GM12878 (cell line): Measurements from ENCODE around the gene SLC35F3. TPM values are rescaled to one million over a fixed set of nuclear protein-coding genes. Genes with fewer than 3 reads are reported as not detected.
A peak's percentile ranks its signal among the peaks of the same experiment; 100 is the strongest.

ENCODE experiments used
- ATAC-seq: fragments of 200-7000 bp; cut with Tn5 transposase; 3 replicates; pipeline ENCODE4 v1.9.1; 2020; ENCODE audit warnings: mild to moderate bottlenecking, moderate library complexity
- BruUV-seq: library from RNA; stranded (reverse); fragments of 400-500 nt; replicated peaks from 2 replicates; lab custom pipeline; 2021; lab: Mats Ljungman, UMichigan
- CTCF ChIA-PET: fragments of 300-600 bp; sonication (Branson Sonifier 250); formaldehyde crosslinking; extraction: SDS; loops from one replicate; lab custom pipeline; 2021; ENCODE audit warnings: inconsistent platforms; lab: Yijun Ruan, JAX
- POLR2A ChIA-PET: fragments of 350-600 bp; formaldehyde crosslinking; extraction: SDS; loops from one replicate; lab custom pipeline; 2021; ENCODE audit warnings: inconsistent platforms; lab: Charles Lee
- RAD21 ChIA-PET: fragments of 300-600 bp; sonication (Branson Sonifier 250); formaldehyde crosslinking; loops from one replicate; lab custom pipeline; 2023; ENCODE audit warnings: antibody characterized with exemption; ENCODE audit not compliant: unreplicated experiment; lab: Charles Lee
- SMC1A ChIA-PET: fragments of 300-600 bp; sonication (Branson Sonifier 250); formaldehyde crosslinking; loops from one replicate; lab custom pipeline; 2023; ENCODE audit not compliant: unreplicated experiment, uncharacterized antibody; lab: Charles Lee
- DNase-seq: peaks from one replicate; pipeline ENCODE4 v3.0.0-alpha.2; 2011; ENCODE audit warnings: low read depth, low spot score
- FAIRE-seq: peaks from 3 replicates; lab custom pipeline; 2011; peaks lifted over from hg19 to GRCh38; lab: Jason Lieb, UNC
- H2AFZ ChIP-seq: 2 replicates; pipeline ENCODE4 v1.6.0; 2011; ENCODE audit warnings: low read depth, low read length, control low read depth; ENCODE audit not compliant: control insufficient read depth
- H3K27ac ChIP-seq: 2 replicates; pipeline ENCODE4 v1.5.1; 2011; ENCODE audit warnings: control low read depth; ENCODE audit not compliant: control insufficient read depth, insufficient read depth
- H3K27me3 ChIP-seq, 2 experiments: replicated peaks in 1 of 2; 2 replicates each; pipeline versions ENCODE4 v1.6.0 to v1.6.1; 2011; ENCODE audit warnings: low read length in 1 of 2; ENCODE audit not compliant: control insufficient read depth in 2 of 2, insufficient read depth in 2 of 2
- H3K36me3 ChIP-seq, 2 experiments: 2 replicates each; pipeline ENCODE4 v1.5.1; 2011; ENCODE audit warnings: low read length in 1 of 2; ENCODE audit not compliant: control insufficient read depth in 2 of 2, insufficient read depth in 2 of 2
- H3K4me1 ChIP-seq: 2 replicates; pipeline ENCODE4 v1.6.1; 2011; ENCODE audit warnings: mild to moderate bottlenecking, low read length, moderate library complexity, mixed read lengths; ENCODE audit not compliant: control insufficient read depth, insufficient read depth
- H3K4me2 ChIP-seq: 2 replicates; pipeline ENCODE4 v1.6.0; 2011; ENCODE audit warnings: control low read depth; ENCODE audit not compliant: control insufficient read depth, insufficient read depth
- H3K4me3 ChIP-seq: fragments of 200-600 bp; sonication (generic); 2 replicates; pipeline ENCODE4 v1.5.1; 2016
- H3K79me2 ChIP-seq: 2 replicates; pipeline ENCODE4 v1.6.0; 2011; ENCODE audit warnings: low read length; ENCODE audit not compliant: control insufficient read depth, insufficient read depth
- H3K9ac ChIP-seq: 2 replicates; pipeline ENCODE4 v1.8.0; 2011; ENCODE audit warnings: low read length, control low read depth, mixed read lengths; ENCODE audit not compliant: control insufficient read depth, insufficient read depth
- H3K9me3 ChIP-seq: replicated peaks from 3 replicates; pipeline ENCODE4 v1.5.1; 2011; ENCODE audit warnings: mild to moderate bottlenecking, low read length; ENCODE audit not compliant: control insufficient read depth, insufficient read depth
- H4K20me1 ChIP-seq: 2 replicates; pipeline ENCODE4 v1.6.0; 2011; ENCODE audit not compliant: control insufficient read depth, insufficient read depth
- BCL11A ChIP-seq: IDR thresholded peaks from 2 replicates; pipeline ENCODE4 v1.6.1; 2011; ENCODE audit warnings: low read depth, low read length
- DPF2 ChIP-seq: fragments of 450-650 bp; IDR thresholded peaks from 2 replicates; pipeline ENCODE4 v1.6.1; 2017; ENCODE audit warnings: mild to moderate bottlenecking
- EP300 ChIP-seq, 2 experiments: fragments of 150-350 bp in 1 of 2; IDR thresholded peaks; 2 replicates each; pipeline ENCODE4 v1.6.1; 2011 to 2012; ENCODE audit warnings: low read depth in 2 of 2, low read length in 2 of 2, borderline replicate concordance in 1 of 2, improper control_type of control experiment in 1 of 2, inconsistent platforms in 1 of 2; ENCODE audit not compliant: control insufficient read depth in 1 of 2
- IKZF1 ChIP-seq: fragments of 450-650 bp; conservative IDR thresholded peaks from 2 replicates; pipeline ENCODE4 v1.6.1; 2017; ENCODE audit warnings: antibody characterized with exemption, mild to moderate bottlenecking
- IKZF2 ChIP-seq, 2 experiments: fragments of 450-650 bp; IDR thresholded peaks; 2 replicates each; pipeline ENCODE4 v1.6.1; 2017; ENCODE audit warnings: mild to moderate bottlenecking in 2 of 2, moderate library complexity in 2 of 2
- JUNB ChIP-seq: IDR thresholded peaks from 2 replicates; pipeline ENCODE4 v1.6.1; 2016; ENCODE audit warnings: antibody characterized with exemption, mild to moderate bottlenecking
- JUND ChIP-seq: IDR thresholded peaks from 2 replicates; pipeline ENCODE4 v1.6.1; 2012; ENCODE audit warnings: low read depth, mild to moderate bottlenecking, low read length, improper control_type of control experiment, moderate library complexity
- MTA2 ChIP-seq: fragments of 450-650 bp; IDR thresholded peaks from 2 replicates; pipeline ENCODE4 v1.6.1; 2016; ENCODE audit warnings: low read depth, mild to moderate bottlenecking, moderate library complexity
- MTA3 ChIP-seq: IDR thresholded peaks from 2 replicates; pipeline ENCODE4 v1.6.1; 2012; ENCODE audit warnings: low read length, inconsistent platforms, borderline replicate concordance
- NFIC ChIP-seq: IDR thresholded peaks from 2 replicates; pipeline ENCODE4 v1.6.1; 2012; ENCODE audit warnings: low read depth, mild to moderate bottlenecking, inconsistent platforms, low read length, moderate library complexity
- PBX3 ChIP-seq: IDR thresholded peaks from 2 replicates; pipeline ENCODE4 v1.6.1; 2011; ENCODE audit warnings: mild to moderate bottlenecking, low read depth, low read length, moderate library complexity; ENCODE audit not compliant: insufficient replicate concordance
- POLR2A ChIP-seq: IDR thresholded peaks from 2 replicates; pipeline ENCODE4 v1.6.1; 2011; ENCODE audit warnings: low read depth, mild to moderate bottlenecking, low read length
- POU2F2 ChIP-seq: IDR thresholded peaks from 3 replicates; pipeline ENCODE4 v1.6.1; 2011; ENCODE audit warnings: low read depth, mild to moderate bottlenecking, low read length, borderline replicate concordance
- RFX5 ChIP-seq: IDR thresholded peaks from 2 replicates; pipeline ENCODE4 v1.6.1; 2011; ENCODE audit warnings: low read depth, low read length, improper control_type of control experiment
- RUNX3 ChIP-seq: IDR thresholded peaks from 2 replicates; pipeline ENCODE4 v1.6.1; 2012; ENCODE audit warnings: low read length, inconsistent platforms
- ZBTB40 ChIP-seq: fragments of 450-650 bp; IDR thresholded peaks from 2 replicates; pipeline ENCODE4 v1.6.1; 2016; ENCODE audit warnings: mild to moderate bottlenecking, moderate library complexity, borderline replicate concordance
- WGBS: methylation state at CpG from one replicate; pipeline ENCODE4 v1.1.6; 2016; ENCODE audit warnings: low lambda C conversion rate; ENCODE audit not compliant: insufficient replicate concordance, insufficient coverage; ENCODE audit errors: missing lambda C conversion rate; 5-methylcytosine and 5-hydroxymethylcytosine counted together
- in situ Hi-C: fragments of 300-500 bp; cut with MboI; formaldehyde crosslinking; loops from 9 replicates; pipeline ENCODE4 v1.14.3; 2018; ENCODE audit warnings: mixed read lengths
- intact Hi-C: fragments of 100-400 bp; cut with micrococcal nuclease; formaldehyde crosslinking; loops from one replicate; pipeline ENCODE4 v1.14.2; 2022; ENCODE audit not compliant: unreplicated experiment
- polyA plus RNA-seq, 11 experiments: library from polyadenylated mRNA; depleted of rRNA in 4 of 11; unstranded in 6 of 11; stranded (reverse) in 5 of 11; fragments of >200 nt; fragmentation: Nextera tagmentation in 4 of 11; fragmentation: Illumina TruSeq in 1 of 11; extraction: Ambion mirVana in 4 of 11; extraction: Trizol in 1 of 11; gene quantifications; 1 replicate in 1 of 11; 2 replicates in 10 of 11; pipeline versions ENCODE4 v1.2.1 to v1.2.3, GENCODE V29; 2011 to 2016; ENCODE audit warnings: inconsistent platforms in 2 of 11, missing spikeins in 2 of 11, low read depth in 1 of 11
- total RNA-seq, 4 experiments: library from RNA; depleted of rRNA in 3 of 4; stranded (reverse); fragments of >200 nt in 3 of 4; fragmentation: Illumina TruSeq in 1 of 4; extraction: Trizol in 1 of 4; gene quantifications; 2 replicates each; pipeline versions ENCODE4 v1.2.1 to v1.2.3, GENCODE V29; 2013 to 2021
- TF ChIP-seq, protein P1 (sequence below): fragments of 450-650 bp; IDR thresholded peaks from 2 replicates; pipeline ENCODE4 v1.6.1; 2017; ENCODE audit warnings: low read depth, mild to moderate bottlenecking, moderate library complexity

Gene SLC35F3
- total and polyA plus RNA-seq, 10 of the 15 experiments (the other 5 are each of a cell fraction or from before 2014, with no cell fraction given), result 1.0 to 8.6 (median 5.7) TPM

GRCh38 chr1:234216116-234216703, 311.7 kb downstream of the SLC35F3 start:
- peak; percentile 71 for ATAC-seq
- BruUV-seq, result no TSS peak
- intact Hi-C loops, result loop anchor here (1.0 to 10.0 kb wide), 4 partner anchors 30 to 259 kb away; partner anchors contain the start of gene TARBP1
- CTCF ChIA-PET, result interaction anchor here (0.9 to 12.6 kb wide), 5 partner anchors 27 to 97 kb away, joined by 3 to 312 read pairs (median 6); no protein-coding TSS in a partner anchor
- no peaks in the 10 kb centered on the region for H3K36me3 ChIP-seq
- no peak for FAIRE-seq
- peaks cover 34% of the 10 kb centered on the region for H3K4me1 ChIP-seq
- 0 out of 2 replicates have a peak overlapping the region, but pooled peaks have one; percentile 10 for H3K4me3 ChIP-seq
- no peaks in the 10 kb centered on the region for H3K27me3 ChIP-seq
- no peak overlapping the region for H2AFZ ChIP-seq
- 31% methylated on average over 8 of the region's 8 CpGs for WGBS
- H3K9me3 ChIP-seq, result no peaks in the 10 kb centered on the region; the same call in 2 of the 3 replicates
- H4K20me1 ChIP-seq, result no peaks in the 10 kb centered on the region
- SMC1A ChIA-PET, result interaction anchor here (1.0 to 9.0 kb wide), 5 partner anchors 14 to 94 kb away, joined by 3 to 128 read pairs (median 7); no protein-coding TSS in a partner anchor
- peak; percentile 45 for DNase-seq
- in situ Hi-C loops, result loop anchor here (25.0 kb wide), 1 partner anchor 96 kb away; no protein-coding TSS in a partner anchor
- no peaks in the 10 kb centered on the region; the same call in none of the 2 replicates for H3K79me2 ChIP-seq
- POLR2A ChIA-PET, result interaction anchor here (1.8 kb wide), 1 partner anchor 95 kb away, joined by 4 read pairs; no protein-coding TSS in a partner anchor
- H3K4me2 ChIP-seq, result peak overlapping the region; percentile 56
- peak overlapping the region; percentile 25; the same call in 1 of the 2 replicates for H3K9ac ChIP-seq
- peak overlapping the region; percentile 36; the same call in 1 of the 2 replicates for H3K27ac ChIP-seq
- RAD21 ChIA-PET, result interaction anchor here (0.9 to 4.5 kb wide), 7 partner anchors 29 to 94 kb away, joined by 3 to 84 read pairs (median 5); no protein-coding TSS in a partner anchor
- TF ChIP-seq RUNX3 (peak; percentile 85), NFIC (no peak; the same call in 1 of the 2 replicates), POLR2A (no peak), DPF2 (peak; percentile 72; the same call in 1 of the 2 replicates), EP300 (IDR thresholded peaks at IDR 0.05; ENCODE audit: borderline replicate concordance in 1 of 2, control insufficient read depth in 1 of 2, low read depth in 2 of 2, low read length in 2 of 2) (peak in 1 of 2 experiments; percentile 21; a peak in 1 of 4 replicates), JUND (no peak), MTA3 (no peak), ZBTB40 (no peak), IKZF1 (peak; percentile 92), BCL11A (peak; percentile 62), JUNB (peak; percentile 37; the same call in 1 of the 2 replicates), IKZF2 (IDR thresholded peaks at IDR 0.05) (peak; percentile 79 to 82), PBX3 (peak; percentile 62), POU2F2 (peak; percentile 13; the same call in 1 of the 3 replicates), MTA2 (peak; percentile 40; the same call in 1 of the 2 replicates), RFX5 (no peak)
- TF ChIP-seq, protein P1, sequence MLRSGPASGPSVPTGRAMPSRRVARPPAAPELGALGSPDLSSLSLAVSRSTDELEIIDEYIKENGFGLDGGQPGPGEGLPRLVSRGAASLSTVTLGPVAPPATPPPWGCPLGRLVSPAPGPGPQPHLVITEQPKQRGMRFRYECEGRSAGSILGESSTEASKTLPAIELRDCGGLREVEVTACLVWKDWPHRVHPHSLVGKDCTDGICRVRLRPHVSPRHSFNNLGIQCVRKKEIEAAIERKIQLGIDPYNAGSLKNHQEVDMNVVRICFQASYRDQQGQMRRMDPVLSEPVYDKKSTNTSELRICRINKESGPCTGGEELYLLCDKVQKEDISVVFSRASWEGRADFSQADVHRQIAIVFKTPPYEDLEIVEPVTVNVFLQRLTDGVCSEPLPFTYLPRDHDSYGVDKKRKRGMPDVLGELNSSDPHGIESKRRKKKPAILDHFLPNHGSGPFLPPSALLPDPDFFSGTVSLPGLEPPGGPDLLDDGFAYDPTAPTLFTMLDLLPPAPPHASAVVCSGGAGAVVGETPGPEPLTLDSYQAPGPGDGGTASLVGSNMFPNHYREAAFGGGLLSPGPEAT, result peak; percentile 81; the same call in 1 of the 2 replicates
